B cell (primary cell): ENCODE data around the gene STIMATE. TPM values are rescaled to one million over a fixed set of nuclear protein-coding genes. Genes with fewer than 3 reads are reported as not detected.

Experiments
- ATAC-seq: fragments of 200-7000 bp; cut with Tn5 transposase; one replicate; pipeline ENCODE4 v1.10.0; 2021; ENCODE audit warnings: low read depth, mild to moderate bottlenecking, moderate number of reproducible peaks, moderate library complexity
- CTCF ChIA-PET: fragments of 350-600 bp; sonication (Branson Sonifier 250); formaldehyde crosslinking; loops from one replicate; lab custom pipeline; 2021; ENCODE audit warnings: antibody characterized with exemption, inconsistent platforms; lab: Charles Lee
- POLR2A ChIA-PET: fragments of 350-600 bp; sonication (Branson Sonifier 250); formaldehyde crosslinking; loops from one replicate; lab custom pipeline; 2021; ENCODE audit warnings: antibody characterized with exemption; lab: Charles Lee
- DNase-seq: peaks from one replicate; pipeline ENCODE4 v3.0.0; 2013
- H2AFZ ChIP-seq: 2 replicates; pipeline ENCODE4 v1.6.1; 2012; ENCODE audit warnings: mild to moderate bottlenecking, low read depth, low read length; ENCODE audit not compliant: insufficient read depth, poor library complexity, severe bottlenecking
- H3K27ac ChIP-seq, 2 donors: 1 replicate in 1 of 2; 2 replicates in 1 of 2; pipeline ENCODE4 v1.5.1; 2012 to 2013; ENCODE audit warnings: low read length in 2 of 2, mild to moderate bottlenecking in 2 of 2, moderate library complexity in 1 of 2
- H3K27me3 ChIP-seq, 4 experiments: fragments of 200-600 bp in 1 of 4; sonication (generic) in 1 of 4; replicated peaks in 1 of 4; 1 replicate in 2 of 4; 2 replicates in 2 of 4; pipeline versions ENCODE4 v1.6.1 to v1.7.0; 2013 to 2016; ENCODE audit warnings: low read length in 3 of 4, mild to moderate bottlenecking in 2 of 4, mixed read lengths in 1 of 4, moderate library complexity in 1 of 4; ENCODE audit not compliant: insufficient read depth in 4 of 4, control insufficient read depth in 3 of 4; ENCODE audit errors: control extremely low read depth in 1 of 4
- H3K36me3 ChIP-seq, 2 experiments: replicated peaks in 1 of 2; 1 replicate in 1 of 2; 2 replicates in 1 of 2; pipeline versions ENCODE4 v1.6.1 to v1.7.1; 2013; ENCODE audit warnings: low read length in 1 of 2; ENCODE audit not compliant: insufficient read depth in 2 of 2, control insufficient read depth in 1 of 2; ENCODE audit errors: control extremely low read depth in 1 of 2, extremely low read depth in 1 of 2
- H3K4me1 ChIP-seq, 2 donors: fragments of 200-600 bp in 1 of 2; sonication (generic) in 1 of 2; 1 replicate in 1 of 2; 2 replicates in 1 of 2; pipeline versions ENCODE4 v1.5.1 to v1.6.1; 2013 to 2017; ENCODE audit warnings: low read length in 2 of 2; ENCODE audit not compliant: control insufficient read depth in 2 of 2, insufficient read depth in 2 of 2
- H3K4me2 ChIP-seq: replicated peaks from 2 replicates; pipeline ENCODE3; 2012; ENCODE audit warnings: mild to moderate bottlenecking, low read depth, low read length; ENCODE audit not compliant: poor library complexity, severe bottlenecking
- H3K4me3 ChIP-seq, 5 experiments: fragments of 200-600 bp in 1 of 5; sonication (generic) in 1 of 5; 1 replicate in 3 of 5; 2 replicates in 2 of 5; pipeline versions ENCODE4 v1.5.1 to v1.7.0; 2011 to 2016; ENCODE audit warnings: low read length in 4 of 5, mild to moderate bottlenecking in 4 of 5, low read depth in 2 of 5, control low read depth in 1 of 5, moderate library complexity in 1 of 5; ENCODE audit not compliant: insufficient read depth in 1 of 5; ENCODE audit errors: control extremely low read depth in 1 of 5, extremely low read depth in 1 of 5
- H3K79me2 ChIP-seq: fragments of 200-600 bp; sonication (generic); one replicate; pipeline ENCODE4 v1.6.0; 2016; ENCODE audit warnings: low read length; ENCODE audit not compliant: control insufficient read depth, insufficient read depth
- H3K9ac ChIP-seq: fragments of 200-600 bp; sonication (generic); 2 replicates; pipeline ENCODE4 v1.6.1; 2017; ENCODE audit warnings: mild to moderate bottlenecking, low read length, moderate library complexity
- H3K9me3 ChIP-seq, 3 donors: one replicate each; pipeline versions ENCODE4 v1.6.1 to v1.7.1; 2013; ENCODE audit warnings: low read length in 2 of 3; ENCODE audit not compliant: control insufficient read depth in 2 of 3, insufficient read depth in 1 of 3; ENCODE audit errors: control extremely low read depth in 1 of 3
- H4K20me1 ChIP-seq: 2 replicates; pipeline ENCODE4 v1.6.0; 2012; ENCODE audit warnings: mild to moderate bottlenecking, low read length; ENCODE audit not compliant: insufficient read depth, control insufficient read depth, poor library complexity, severe bottlenecking
- H3K27ac Mint-ChIP-seq: one replicate; pipeline ENCODE4 v1.8.0; 2021; ENCODE audit warnings: mixed read lengths
- H3K27me3 Mint-ChIP-seq: one replicate; pipeline ENCODE4 v1.8.0; 2021; ENCODE audit warnings: mixed read lengths
- H3K4me1 Mint-ChIP-seq: one replicate; pipeline ENCODE4 v1.8.0; 2021; ENCODE audit warnings: mixed read lengths
- H3K4me3 Mint-ChIP-seq: one replicate; pipeline ENCODE4 v1.8.0; 2021; ENCODE audit warnings: mixed read lengths
- H3K9me3 Mint-ChIP-seq: one replicate; pipeline ENCODE4 v1.8.0; 2022; ENCODE audit warnings: mixed read lengths; ENCODE audit not compliant: insufficient read depth
- CTCF ChIP-seq: fragments of 200-600 bp; IDR thresholded peaks from one replicate; pipeline ENCODE4 v1.8.0; 2022; ENCODE audit warnings: antibody characterized with exemption, mild to moderate bottlenecking
- EZH2 ChIP-seq: IDR thresholded peaks from 2 replicates; pipeline ENCODE4 v1.6.1; 2012; ENCODE audit warnings: borderline replicate concordance, low read depth, mild to moderate bottlenecking, moderate library complexity, low read length; ENCODE audit not compliant: insufficient read depth, poor library complexity, severe bottlenecking
- WGBS: methylation state at CpG from one replicate; pipeline ENCODE4 v1.1.5; 2013; ENCODE audit warnings: missing lambda C conversion rate; ENCODE audit not compliant: insufficient coverage; 5-methylcytosine and 5-hydroxymethylcytosine counted together
- intact Hi-C: fragments of 100-400 bp; cut with micrococcal nuclease; formaldehyde crosslinking; loops from one replicate; pipeline ENCODE4 v1.10.0; 2022
- polyA plus RNA-seq: library from polyadenylated mRNA; depleted of rRNA; stranded (reverse); fragments of >200 nt; gene quantifications from 2 replicates; pipeline ENCODE4 v1.2.3, GENCODE V29; 2012
- total RNA-seq, 2 donors: library from RNA; stranded (reverse); fragments of 120-200 nt in 1 of 2; gene quantifications; 1 replicate in 1 of 2; 2 replicates in 1 of 2; pipeline versions ENCODE4 v1.2.3 to v1.2.4, GENCODE V29; 2013 to 2022

STIMATE gene
- total and polyA plus RNA-seq, 2 donors (not counting 1 experiment from before 2014, with no cell fraction given), result 24.6 to 38.4 TPM

GRCh38 chr3:52920841-52921240 is 23.5 kb upstream of the STIMATE start:
- Histone ChIP-seq H3K4me3 (no peak overlapping the region), H3K4me1 (no peaks in the 10 kb centered on the region), H3K79me2 (no peaks in the 10 kb centered on the region), H4K20me1 (no peaks in the 10 kb centered on the region), H2AFZ (no peak overlapping the region), H3K9ac (no peak overlapping the region), H3K27me3 (no peaks in the 10 kb centered on the region), H3K36me3 (peaks cover 20 to 64% of the 10 kb centered on the region in 2 experiments), H3K4me2 (no peak overlapping the region), H3K9me3 (no peaks in the 10 kb centered on the region), H3K27ac (no peak overlapping the region)
- WGBS, result 91% methylated on average over 2 of the region's 2 CpGs
- DNase-seq, result no peak
- ATAC-seq, result no peak
- Mint-ChIP-seq H3K4me3 (no peak overlapping the region), H3K27ac (no peak overlapping the region), H3K27me3 (no peaks in the 10 kb centered on the region), H3K4me1 (no peaks in the 10 kb centered on the region), H3K9me3 (no peaks in the 10 kb centered on the region)
- POLR2A ChIA-PET, result no interaction called here
- intact Hi-C loops, result no loop called here
- CTCF ChIA-PET, result interaction anchor here (1.0 to 1.2 kb wide), 4 partner anchors 9 to 15 kb away, joined by 3 to 4 read pairs (median 3); no protein-coding TSS in a partner anchor
- no peak for TF ChIP-seq EZH2

- Histone ChIP-seq H3K9me3 (no peaks in the 10 kb centered on the region), H3K4me2 (no peak overlapping the region), H4K20me1 (no peaks in the 10 kb centered on the region), H3K27ac (no peak overlapping the region), H3K4me1 (no peaks in the 10 kb centered on the region), H3K4me3 (no peak overlapping the region), H3K36me3 (peaks cover 36 to 72% of the 10 kb centered on the region in 2 experiments), H3K9ac (no peak overlapping the region), H3K27me3 (no peaks in the 10 kb centered on the region), H2AFZ (no peak overlapping the region), H3K79me2 (no peaks in the 10 kb centered on the region)
- POLR2A ChIA-PET, result no interaction called here
- Mint-ChIP-seq H3K27me3 (no peaks in the 10 kb centered on the region), H3K4me1 (no peaks in the 10 kb centered on the region), H3K27ac (no peak overlapping the region), H3K9me3 (no peaks in the 10 kb centered on the region), H3K4me3 (no peak overlapping the region)
- CTCF ChIA-PET, result interaction anchor here (0.6 kb wide), 1 partner anchor 77 kb away, joined by 3 read pairs; no protein-coding TSS in a partner anchor
- intact Hi-C loops, result no loop called here
- DNase-seq (no peak), ATAC-seq (no peak)
- WGBS, result 100% methylated on average over 1 of the region's 3 CpGs
- TF ChIP-seq CTCF (no peak), EZH2 (no peak)
These were observed 19.7 kb upstream of the STIMATE start for GRCh38 chr3:52917044-52917443.
